Body of pancreas (tissue), 4 donors: ENCODE results near the gene ATOH8. TPM values are rescaled to one million over a fixed set of nuclear protein-coding genes. Genes with fewer than 3 reads are reported as not detected.

Experiments
- ATAC-seq: fragments of 150-250 bp; one replicate; pipeline ENCODE4 v1.9.1; 2016
- DNase-seq, 4 donors: peaks; one replicate each; pipeline ENCODE4 v3.0.0-alpha.2; 2019
- H3K27ac ChIP-seq, 4 donors: fragments of 200-600 bp; sonication (generic); 1 replicate in 3 of 4; 2 replicates in 1 of 4; pipeline versions ENCODE4 v1.5.1 to v1.6.1; 2016 to 2019; ENCODE audit warnings: mild to moderate bottlenecking in 1 of 4, mixed read lengths in 1 of 4, moderate library complexity in 1 of 4
- H3K27me3 ChIP-seq, 2 donors: fragments of 200-600 bp; sonication (generic); one replicate each; pipeline ENCODE4 v1.6.0; 2016; ENCODE audit warnings: mild to moderate bottlenecking in 1 of 2
- H3K36me3 ChIP-seq, 2 donors: fragments of 200-600 bp; sonication (generic); replicated peaks in 1 of 2; 2 replicates each; pipeline ENCODE4 v1.5.1; 2016; ENCODE audit warnings: low read depth in 2 of 2; ENCODE audit not compliant: insufficient read depth in 1 of 2
- H3K4me1 ChIP-seq: fragments of 200-600 bp; sonication (generic); one replicate; pipeline ENCODE4 v1.6.0; 2016
- H3K4me3 ChIP-seq, 2 donors: fragments of 200-600 bp; sonication (generic); 1 replicate in 1 of 2; 2 replicates in 1 of 2; pipeline ENCODE4 v1.5.1; 2016 to 2019
- H3K9me3 ChIP-seq, 3 donors: fragments of 200-600 bp; sonication (generic); 1 replicate in 2 of 3; 2 replicates in 1 of 3; pipeline ENCODE4 v1.5.1; 2016
- POLR2A ChIP-seq, 3 donors: fragments of 450-650 bp; IDR thresholded peaks; one replicate each; pipeline ENCODE4 v1.6.1; 2016; ENCODE audit warnings: antibody characterized with exemption in 3 of 3, mild to moderate bottlenecking in 2 of 3
- WGBS, 2 donors: methylation state at CpG; one replicate each; pipeline ENCODE4 v1.1.5; 2017; 5-methylcytosine and 5-hydroxymethylcytosine counted together
- intact Hi-C: fragments of 100-400 bp; cut with DNase I; formaldehyde crosslinking; loops from one replicate; pipeline ENCODE4 v1.15.1; 2023
- total RNA-seq, 2 donors: library from RNA; depleted of rRNA; stranded (reverse); fragments of >200 nt; gene quantifications; one replicate each; pipeline ENCODE4 v1.1.0, GENCODE V29; 2016
- TF ChIP-seq, protein P1 (sequence below), 7 experiments: fragments of 450-650 bp in 4 of 7; fragments of 200-600 bp in 3 of 7; sonication (generic) in 3 of 7; IDR thresholded peaks; one replicate each; pipeline ENCODE4 v1.5.1; 2016 to 2019; ENCODE audit warnings: antibody characterized with exemption in 7 of 7

ATOH8 gene
- total RNA-seq, 2 donors from 2014 or later, result 12.9 to 14.5 TPM

- peak overlapping the region in 2 of 4 donors; percentile 21 to 48 for H3K27ac ChIP-seq
- H3K4me1 ChIP-seq, result peaks cover 51% of the 10 kb centered on the region
- no peak overlapping the region for H3K4me3 ChIP-seq
- ATAC-seq (peak; percentile 41), DNase-seq (peak; percentile 53 to 84 (median 72))
- intact Hi-C loops, result no loop called here
- peaks cover 0 to 22% of the 10 kb centered on the region in 2 donors for H3K27me3 ChIP-seq
- no peaks in the 10 kb centered on the region for H3K9me3 ChIP-seq
- 71 to 72% methylated on average over 10 to 18 of the region's 19 CpGs for WGBS, 2 donors
- no peak for TF ChIP-seq POLR2A (IDR thresholded peaks at IDR 0.05)
- TF ChIP-seq, protein P1, sequence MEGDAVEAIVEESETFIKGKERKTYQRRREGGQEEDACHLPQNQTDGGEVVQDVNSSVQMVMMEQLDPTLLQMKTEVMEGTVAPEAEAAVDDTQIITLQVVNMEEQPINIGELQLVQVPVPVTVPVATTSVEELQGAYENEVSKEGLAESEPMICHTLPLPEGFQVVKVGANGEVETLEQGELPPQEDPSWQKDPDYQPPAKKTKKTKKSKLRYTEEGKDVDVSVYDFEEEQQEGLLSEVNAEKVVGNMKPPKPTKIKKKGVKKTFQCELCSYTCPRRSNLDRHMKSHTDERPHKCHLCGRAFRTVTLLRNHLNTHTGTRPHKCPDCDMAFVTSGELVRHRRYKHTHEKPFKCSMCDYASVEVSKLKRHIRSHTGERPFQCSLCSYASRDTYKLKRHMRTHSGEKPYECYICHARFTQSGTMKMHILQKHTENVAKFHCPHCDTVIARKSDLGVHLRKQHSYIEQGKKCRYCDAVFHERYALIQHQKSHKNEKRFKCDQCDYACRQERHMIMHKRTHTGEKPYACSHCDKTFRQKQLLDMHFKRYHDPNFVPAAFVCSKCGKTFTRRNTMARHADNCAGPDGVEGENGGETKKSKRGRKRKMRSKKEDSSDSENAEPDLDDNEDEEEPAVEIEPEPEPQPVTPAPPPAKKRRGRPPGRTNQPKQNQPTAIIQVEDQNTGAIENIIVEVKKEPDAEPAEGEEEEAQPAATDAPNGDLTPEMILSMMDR (IDR thresholded peaks at IDR 0.05), result no peak
- no peaks in the 10 kb centered on the region for H3K36me3 ChIP-seq
Measured at GRCh38 chr2:85758361-85759256, 4.8 kb downstream of the ATOH8 start.

DNA sequence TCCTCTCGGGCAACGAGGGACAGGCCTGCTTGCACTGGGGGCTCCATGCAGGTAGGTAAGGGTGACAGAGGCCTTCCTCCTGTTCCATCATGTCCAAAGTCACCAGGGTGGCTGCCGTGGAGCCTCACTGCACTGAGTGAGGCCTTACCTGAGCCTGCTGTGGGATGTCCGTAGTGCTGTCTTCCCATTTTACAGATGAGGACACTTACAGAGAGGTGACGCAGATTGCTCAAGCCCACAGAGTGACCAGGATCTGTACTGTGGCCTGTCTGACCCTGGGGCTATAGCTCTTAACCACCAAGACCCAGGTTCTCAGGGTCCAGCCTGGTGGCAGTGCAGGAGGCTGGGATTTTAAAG, 5.4 kb downstream of the ATOH8 start:
- Histone ChIP-seq H3K4me1 (peaks cover 44% of the 10 kb centered on the region), H3K9me3 (no peaks in the 10 kb centered on the region), H3K27ac (no peak overlapping the region), H3K27me3 (peaks cover 0 to 15% of the 10 kb centered on the region in 2 donors), H3K36me3 (no peaks in the 10 kb centered on the region), H3K4me3 (no peak overlapping the region)
- intact Hi-C loops, result no loop called here
- DNase-seq, result no peak
- no peak for TF ChIP-seq POLR2A (IDR thresholded peaks at IDR 0.05)
- TF ChIP-seq, protein P1 (IDR thresholded peaks at IDR 0.05), result no peak
- no peak for ATAC-seq
- 84 to 89% methylated on average over 5 of the region's 5 CpGs for WGBS, 2 donors

DNA sequence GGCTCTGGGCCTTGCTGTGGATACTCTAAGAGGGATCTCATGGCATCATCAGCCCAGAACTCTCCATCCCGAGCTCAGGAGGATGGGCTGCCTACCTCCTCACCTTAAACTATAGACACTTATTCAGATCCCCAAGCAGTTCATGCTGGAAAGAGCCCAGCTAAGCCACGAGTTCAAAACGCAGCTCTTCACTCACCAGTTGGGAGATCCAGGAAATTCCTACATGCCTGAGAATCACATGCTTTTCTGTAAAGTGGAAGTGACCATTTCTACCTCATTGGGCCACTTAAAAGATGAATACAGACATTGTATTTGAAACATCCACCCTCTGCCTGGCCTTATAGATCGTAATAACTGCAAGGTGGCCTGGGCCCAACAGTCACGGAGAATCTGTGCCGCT, 6.6 kb downstream of the ATOH8 start:
- ATAC-seq (no peak), DNase-seq (no peak)
- H3K9me3 ChIP-seq, result no peaks in the 10 kb centered on the region
- peaks cover 0 to 4% of the 10 kb centered on the region in 2 donors for H3K27me3 ChIP-seq
- peaks cover 41% of the 10 kb centered on the region for H3K4me1 ChIP-seq
- H3K36me3 ChIP-seq, result no peaks in the 10 kb centered on the region
- WGBS, 2 donors, result 88 to 90% methylated on average over 5 to 6 of the region's 6 CpGs
- H3K27ac ChIP-seq, result no peak overlapping the region
- intact Hi-C loops, result no loop called here
- H3K4me3 ChIP-seq, result no peak overlapping the region
- TF ChIP-seq POLR2A (IDR thresholded peaks at IDR 0.05), result no peak
- TF ChIP-seq, protein P1 (IDR thresholded peaks at IDR 0.05), result no peak

DNA sequence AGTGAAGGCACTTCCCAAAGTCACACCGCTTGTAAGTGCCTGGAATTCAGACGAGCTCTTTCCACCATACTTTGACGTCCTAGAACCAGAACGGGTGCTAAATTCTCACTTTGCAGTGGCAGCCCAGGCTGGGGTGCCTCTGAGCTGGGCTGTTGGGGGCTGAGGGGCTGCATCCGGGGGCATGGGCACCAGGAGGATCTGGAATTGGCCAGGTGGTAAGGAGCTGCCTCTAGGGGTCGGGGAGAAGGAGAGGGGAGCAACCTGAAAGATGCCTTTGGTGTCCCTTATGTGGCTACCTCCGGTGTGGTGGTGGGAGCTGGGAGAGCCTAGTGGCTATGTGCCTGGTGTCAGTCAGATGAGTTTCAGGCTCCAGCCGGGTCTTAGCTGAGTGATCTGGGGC, 7.1 kb downstream of the ATOH8 start:
- Histone ChIP-seq H3K27ac (no peak overlapping the region), H3K9me3 (no peaks in the 10 kb centered on the region), H3K4me3 (no peak overlapping the region), H3K27me3 (no peaks in the 10 kb centered on the region), H3K4me1 (peaks cover 39% of the 10 kb centered on the region), H3K36me3 (no peaks in the 10 kb centered on the region)
- no peak for DNase-seq
- TF ChIP-seq, protein P1 (IDR thresholded peaks at IDR 0.05), result no peak
- no peak for TF ChIP-seq POLR2A (IDR thresholded peaks at IDR 0.05)
- 91% methylated on average over 7 of the region's 8 CpGs for WGBS, 2 donors
- intact Hi-C loops, result no loop called here
- ATAC-seq, result no peak
